H1 (cell line): Measurements from ENCODE around the gene SH3PXD2A. TPM values are rescaled to one million over a fixed set of nuclear protein-coding genes. Genes with fewer than 3 reads are reported as not detected.

Experiments used
- CHD1 ChIP-seq: IDR thresholded peaks from 2 replicates; pipeline ENCODE4 v1.6.1; 2012; ENCODE audit warnings: low read depth, low read length, improper control_type of control experiment
- EZH2 ChIP-seq: fragments of 200-600 bp; sonication (generic); IDR thresholded peaks from 2 replicates; pipeline ENCODE4 v1.7.1; 2012; ENCODE audit warnings: low read depth, mild to moderate bottlenecking, moderate library complexity, low read length, inconsistent platforms; ENCODE audit not compliant: severe bottlenecking
- HDAC6 ChIP-seq: IDR thresholded peaks from one replicate; pipeline ENCODE4 v1.7.1; 2012; ENCODE audit warnings: low read depth, mild to moderate bottlenecking, inconsistent platforms, low read length, moderate library complexity
- KDM4A ChIP-seq: IDR thresholded peaks from one replicate; pipeline ENCODE4 v1.7.1; 2012; ENCODE audit warnings: low read depth, mild to moderate bottlenecking, moderate library complexity, low read length, inconsistent platforms; ENCODE audit not compliant: severe bottlenecking
- POLR2AphosphoS5 ChIP-seq: IDR thresholded peaks from 2 replicates; pipeline ENCODE4 v1.6.1; 2011; ENCODE audit warnings: low read depth, low read length
- RFX5 ChIP-seq: IDR thresholded peaks from 2 replicates; pipeline ENCODE4 v1.6.1; 2011; ENCODE audit warnings: low read depth, low read length, improper control_type of control experiment, borderline replicate concordance
- TAF7 ChIP-seq: optimal IDR thresholded peaks from 2 replicates; pipeline ENCODE3; 2011; ENCODE audit warnings: low read depth, mild to moderate bottlenecking, inconsistent platforms, low read length, moderate library complexity, borderline replicate concordance
- ZNF274 ChIP-seq: IDR thresholded peaks from 2 replicates; pipeline ENCODE4 v1.7.0; 2012; ENCODE audit warnings: low read length, borderline replicate concordance; ENCODE audit errors: extremely low read depth
- polyA plus RNA-seq, 7 experiments: library from polyadenylated mRNA; depleted of rRNA in 3 of 7; stranded (reverse) in 5 of 7; unstranded in 2 of 7; fragments of >200 nt in 5 of 7; fragments of 200-250 nt in 2 of 7; gene quantifications; 1 replicate in 5 of 7; 2 replicates in 1 of 7; 4 replicates in 1 of 7; pipeline versions ENCODE4 v1.2.1 to v1.2.3, GENCODE V29; 2011 to 2013; ENCODE audit warnings: missing spikeins in 2 of 7, mixed read lengths in 2 of 7
- total RNA-seq: library from RNA; stranded (reverse); fragmentation: NEBNext Ultra II Directional; extraction: Animal tissue kit (Norgen Biotek cat#: 25700); gene quantifications from 2 replicates; pipeline ENCODE4 v1.2.1, GENCODE V29; 2021
- TF ChIP-seq, protein P1 (sequence below), 3 experiments: IDR thresholded peaks; 1 replicate in 2 of 3; 2 replicates in 1 of 3; pipeline versions ENCODE4 v1.5.1 to v1.6.1; 2011; ENCODE audit warnings: low read length in 3 of 3, mild to moderate bottlenecking in 3 of 3, inconsistent platforms in 2 of 3, low read depth in 1 of 3, moderate library complexity in 1 of 3; ENCODE audit not compliant: insufficient read depth in 1 of 3; ENCODE audit errors: control extremely low read depth in 1 of 3

The SH3PXD2A gene
- total and polyA plus RNA-seq, 2 of the 8 experiments (the other 6 are each of a cell fraction or from before 2014, with no cell fraction given): 5.4 to 16.3 TPM

DNA sequence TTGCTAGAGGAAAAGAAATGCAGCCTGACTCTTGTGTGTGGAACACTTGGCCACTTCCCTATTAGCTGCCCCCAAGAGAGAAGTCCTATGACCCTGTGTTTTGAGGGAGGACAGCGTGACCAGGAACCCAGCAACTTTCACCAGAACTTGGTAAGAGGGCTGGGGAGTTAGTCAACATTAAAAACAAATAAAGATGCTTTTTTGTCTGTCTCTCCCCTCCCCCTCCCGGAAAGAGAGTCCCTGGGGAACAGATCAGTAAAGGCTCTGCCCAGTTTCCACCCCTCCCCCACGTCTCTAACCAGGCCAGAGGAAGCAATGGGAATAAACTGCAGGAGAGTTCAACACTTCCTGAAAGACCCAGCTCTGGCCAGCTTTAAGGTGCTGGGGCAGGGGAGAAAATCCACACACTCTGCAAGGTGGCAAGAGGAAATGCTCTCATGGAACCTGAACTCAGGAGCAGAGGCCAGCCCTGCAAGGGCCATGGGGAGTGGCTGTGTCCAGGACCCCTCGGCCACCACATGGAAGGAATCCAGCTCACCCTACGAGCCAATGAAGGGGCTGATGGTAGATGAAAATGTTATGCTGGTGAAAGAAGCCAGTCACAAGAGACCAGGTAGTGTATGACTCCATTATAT is 21.5 kb downstream of the SH3PXD2A start (continued):
- TF ChIP-seq CHD1 (no peak), ZNF274 (no peak), HDAC6 (no peak), TAF7 (no peak), KDM4A (no peak), RFX5 (no peak), EZH2 (no peak), POLR2AphosphoS5 (no peak)
- TF ChIP-seq, protein P1, sequence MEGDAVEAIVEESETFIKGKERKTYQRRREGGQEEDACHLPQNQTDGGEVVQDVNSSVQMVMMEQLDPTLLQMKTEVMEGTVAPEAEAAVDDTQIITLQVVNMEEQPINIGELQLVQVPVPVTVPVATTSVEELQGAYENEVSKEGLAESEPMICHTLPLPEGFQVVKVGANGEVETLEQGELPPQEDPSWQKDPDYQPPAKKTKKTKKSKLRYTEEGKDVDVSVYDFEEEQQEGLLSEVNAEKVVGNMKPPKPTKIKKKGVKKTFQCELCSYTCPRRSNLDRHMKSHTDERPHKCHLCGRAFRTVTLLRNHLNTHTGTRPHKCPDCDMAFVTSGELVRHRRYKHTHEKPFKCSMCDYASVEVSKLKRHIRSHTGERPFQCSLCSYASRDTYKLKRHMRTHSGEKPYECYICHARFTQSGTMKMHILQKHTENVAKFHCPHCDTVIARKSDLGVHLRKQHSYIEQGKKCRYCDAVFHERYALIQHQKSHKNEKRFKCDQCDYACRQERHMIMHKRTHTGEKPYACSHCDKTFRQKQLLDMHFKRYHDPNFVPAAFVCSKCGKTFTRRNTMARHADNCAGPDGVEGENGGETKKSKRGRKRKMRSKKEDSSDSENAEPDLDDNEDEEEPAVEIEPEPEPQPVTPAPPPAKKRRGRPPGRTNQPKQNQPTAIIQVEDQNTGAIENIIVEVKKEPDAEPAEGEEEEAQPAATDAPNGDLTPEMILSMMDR (IDR thresholded peaks at IDR 0.05; ENCODE audit: control extremely low read depth in 1 of 3, insufficient read depth in 1 of 3, low read depth in 1 of 3, low read length in 3 of 3): no peak
